Gastroesophageal sphincter (tissue), 4 donors: ENCODE measurements around the gene SMG6. TPM values are rescaled to one million over a fixed set of nuclear protein-coding genes. Genes with fewer than 3 reads are reported as not detected.
A peak's percentile ranks its signal among the peaks of the same experiment; 100 is the strongest.

Experiments
- ATAC-seq: fragments of 150-250 bp; one replicate; pipeline ENCODE4 v1.9.1; 2016; ENCODE audit warnings: mild to moderate bottlenecking, moderate library complexity
- H3K27ac ChIP-seq, 4 donors: fragments of 200-600 bp; sonication (generic) in 3 of 4; 1 replicate in 3 of 4; 2 replicates in 1 of 4; pipeline ENCODE4 v1.5.1; 2016 to 2019
- H3K27me3 ChIP-seq: fragments of 200-600 bp; sonication (generic); one replicate; pipeline ENCODE4 v1.5.1; 2019
- H3K36me3 ChIP-seq, 2 donors: fragments of 200-600 bp; sonication (generic); one replicate each; pipeline ENCODE4 v1.5.1; 2019; ENCODE audit warnings: control low read depth in 1 of 2
- H3K4me1 ChIP-seq, 3 donors: fragments of 200-600 bp; sonication (generic); 1 replicate in 2 of 3; 2 replicates in 1 of 3; pipeline ENCODE4 v1.5.1; 2016 to 2019; ENCODE audit warnings: control low read depth in 2 of 3
- H3K4me3 ChIP-seq, 2 donors: fragments of 200-600 bp; sonication (generic); one replicate each; pipeline ENCODE4 v1.5.1; 2019; ENCODE audit warnings: mild to moderate bottlenecking in 1 of 2, moderate library complexity in 1 of 2
- H3K9me3 ChIP-seq, 3 donors: fragments of 200-600 bp; sonication (generic); one replicate each; pipeline ENCODE4 v1.5.1; 2017 to 2019; ENCODE audit warnings: control low read depth in 2 of 3
- CTCF ChIP-seq, 4 experiments: fragments of 200-600 bp in 2 of 4; fragments of 450-650 bp in 2 of 4; sonication (generic) in 1 of 4; IDR thresholded peaks; one replicate each; pipeline ENCODE4 v1.5.1; 2017 to 2019; ENCODE audit warnings: antibody characterized with exemption in 4 of 4, mild to moderate bottlenecking in 2 of 4, moderate library complexity in 2 of 4
- EP300 ChIP-seq: sonication (generic); formaldehyde crosslinking; IDR thresholded peaks from one replicate; pipeline ENCODE4 v1.6.1; 2017; ENCODE audit warnings: antibody characterized with exemption, mild to moderate bottlenecking
- POLR2A ChIP-seq, 2 donors: fragments of 450-650 bp; IDR thresholded peaks; one replicate each; pipeline ENCODE4 v1.6.1; 2017; ENCODE audit warnings: antibody characterized with exemption in 2 of 2, mild to moderate bottlenecking in 2 of 2, moderate library complexity in 1 of 2
- POLR2AphosphoS5 ChIP-seq: sonication (generic); formaldehyde crosslinking; IDR thresholded peaks from one replicate; pipeline ENCODE4 v1.6.1; 2017; ENCODE audit warnings: antibody characterized with exemption
- WGBS, 2 donors: methylation state at CpG; one replicate each; pipeline ENCODE4 v1.1.5; 2018; ENCODE audit warnings: low coverage in 1 of 2; 5-methylcytosine and 5-hydroxymethylcytosine counted together
- total RNA-seq, 4 donors: library from RNA; depleted of rRNA; stranded (reverse); fragments of >200 nt; gene quantifications; one replicate each; pipeline ENCODE4 v1.1.0, GENCODE V29; 2016

SMG6 gene
- total RNA-seq, 4 donors from 2014 or later = 27.2 to 75.5 (median 43.9) TPM

DNA sequence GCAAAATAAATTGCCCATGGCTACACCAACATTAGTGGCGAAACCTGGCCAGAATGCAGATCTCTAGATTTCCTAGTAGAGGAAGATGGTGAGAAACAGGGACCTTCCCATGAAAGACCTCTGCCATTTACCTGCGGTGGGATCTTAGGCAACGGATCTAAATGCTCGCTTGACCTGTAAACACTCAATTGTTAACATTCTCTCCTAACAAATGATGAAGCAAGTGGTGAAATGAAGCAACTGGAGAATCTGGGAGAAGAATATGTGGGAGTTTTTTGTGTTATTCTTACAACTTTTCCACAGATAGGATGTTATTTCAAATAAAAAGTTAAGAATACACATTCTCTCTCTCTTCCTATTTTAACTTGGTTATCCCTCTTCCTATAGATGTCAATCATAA, 56.6 kb downstream of the SMG6 start:
- H3K27ac ChIP-seq = peak overlapping the region in 1 of 4 donors; percentile 70
- WGBS, 2 donors = 69 to 80% methylated on average over 4 of the region's 4 CpGs
- no peaks in the 10 kb centered on the region for H3K27me3 ChIP-seq
- no peaks in the 10 kb centered on the region for H3K9me3 ChIP-seq
- no peak for TF ChIP-seq EP300
- TF ChIP-seq CTCF (IDR thresholded peaks at IDR 0.05) = no peak
- TF ChIP-seq POLR2A (IDR thresholded peaks at IDR 0.05) = no peak
- no peak for TF ChIP-seq POLR2AphosphoS5
- peaks cover 5 to 24% (median 9%) of the 10 kb centered on the region in 3 donors for H3K4me1 ChIP-seq
- no peak overlapping the region for H3K4me3 ChIP-seq
- ATAC-seq = no peak
- peaks cover 0 to 48% of the 10 kb centered on the region in 2 donors for H3K36me3 ChIP-seq

DNA sequence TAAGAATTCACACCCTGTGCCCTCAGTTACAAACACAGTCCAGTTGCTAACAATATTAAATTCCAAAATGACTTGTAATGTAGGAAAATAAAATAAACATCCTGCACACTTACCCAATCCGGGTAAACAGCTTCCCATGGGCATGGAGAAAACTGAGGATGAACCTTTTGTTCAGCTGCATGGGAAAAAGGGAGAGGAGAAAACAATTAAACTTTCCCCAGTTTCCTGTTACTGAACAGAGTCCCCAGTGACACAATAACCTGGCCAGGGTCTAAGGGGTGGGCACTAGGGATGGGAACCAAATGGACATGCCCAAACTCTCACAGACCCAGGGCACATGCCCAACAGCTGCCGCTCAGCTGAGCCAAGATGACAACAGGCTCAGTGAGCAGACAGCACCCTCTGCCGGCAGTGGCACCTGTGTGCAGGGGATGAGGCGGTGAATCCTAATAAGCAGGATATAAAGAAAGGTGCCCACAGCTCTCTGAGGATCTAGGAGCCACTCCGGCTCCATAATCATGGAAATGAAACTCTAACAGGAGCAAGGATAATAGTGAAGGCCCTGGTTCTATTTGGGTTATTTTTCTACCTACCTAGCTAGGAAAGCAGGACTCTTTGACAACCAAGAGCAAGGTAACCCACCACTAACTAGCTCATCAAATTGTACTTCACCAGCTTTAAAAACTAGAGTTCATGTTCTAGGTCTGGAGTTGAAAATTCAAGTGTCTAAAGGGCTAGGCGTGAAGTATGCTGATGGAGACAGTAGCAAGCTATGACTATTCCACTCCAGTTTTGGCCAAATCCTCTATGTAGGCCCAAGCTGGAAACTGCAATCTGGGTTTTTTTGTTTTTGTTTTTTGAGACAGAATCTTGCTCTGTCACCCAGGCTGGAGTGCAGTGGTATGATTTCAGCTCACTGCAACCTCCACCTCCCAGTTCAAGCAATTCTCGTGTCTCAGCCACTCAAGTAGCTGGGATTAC, 58.8 kb downstream of the SMG6 start:
- TF ChIP-seq EP300 = no peak
- TF ChIP-seq POLR2AphosphoS5 = peak; percentile 76
- TF ChIP-seq CTCF (IDR thresholded peaks at IDR 0.05) = peak; percentile 97 to 99 (median 98)
- TF ChIP-seq POLR2A (IDR thresholded peaks at IDR 0.05) = no peak
- Histone ChIP-seq H3K27me3 (no peaks in the 10 kb centered on the region), H3K27ac (peak overlapping the region; percentile 53 to 76 (median 67)), H3K9me3 (no peaks in the 10 kb centered on the region), H3K4me3 (no peak overlapping the region), H3K4me1 (peaks cover 11 to 36% (median 13%) of the 10 kb centered on the region in 3 donors), H3K36me3 (peaks cover 0 to 31% of the 10 kb centered on the region in 2 donors)
- peak; percentile 84 for ATAC-seq
- WGBS, 2 donors = 17 to 41% methylated on average over 3 to 7 of the region's 7 CpGs

- no peaks in the 10 kb centered on the region for H3K27me3 ChIP-seq
- TF ChIP-seq CTCF (IDR thresholded peaks at IDR 0.05) (no peak), POLR2A (IDR thresholded peaks at IDR 0.05) (no peak), POLR2AphosphoS5 (no peak), EP300 (no peak)
- H3K4me3 ChIP-seq = no peak overlapping the region
- peaks cover 0 to 22% of the 10 kb centered on the region in 2 donors for H3K36me3 ChIP-seq
- no peak for ATAC-seq
- H3K9me3 ChIP-seq = no peaks in the 10 kb centered on the region
- peaks cover 14 to 45% (median 15%) of the 10 kb centered on the region in 3 donors for H3K4me1 ChIP-seq
- peak overlapping the region; percentile 53 to 76 (median 67) for H3K27ac ChIP-seq
- 75 to 86% methylated on average over 5 of the region's 5 CpGs for WGBS, 2 donors
Observed at GRCh38 chr17:2243953-2244352, 59.6 kb downstream of the SMG6 start.

DNA sequence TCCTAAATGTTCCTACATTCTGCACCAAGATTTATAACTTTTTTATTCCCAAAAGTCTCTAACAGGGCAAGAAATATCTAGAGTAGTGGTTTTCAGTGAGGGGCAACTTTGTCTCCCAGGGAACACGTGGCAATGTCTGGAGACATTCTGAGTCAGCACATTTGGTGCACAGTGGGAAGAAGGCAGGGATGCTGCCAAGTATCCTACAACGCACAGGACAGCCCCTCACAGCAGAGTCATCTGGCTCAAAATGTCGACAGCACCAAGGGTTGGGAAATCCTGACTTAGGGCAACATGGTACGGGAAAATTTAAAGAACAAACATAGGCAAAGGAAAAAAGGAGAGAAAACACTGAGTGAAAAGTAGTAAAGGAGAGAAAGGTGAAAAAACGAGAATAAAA, 61.8 kb downstream of the SMG6 start:
- peaks cover 21 to 67% (median 28%) of the 10 kb centered on the region in 3 donors for H3K4me1 ChIP-seq
- no peak overlapping the region for H3K4me3 ChIP-seq
- no peak for ATAC-seq
- WGBS, 2 donors = 58 to 75% methylated on average over 5 of the region's 5 CpGs
- no peak for TF ChIP-seq CTCF (IDR thresholded peaks at IDR 0.05)
- TF ChIP-seq POLR2A (IDR thresholded peaks at IDR 0.05) = no peak
- TF ChIP-seq EP300 = no peak
- no peak for TF ChIP-seq POLR2AphosphoS5
- no peaks in the 10 kb centered on the region for H3K27me3 ChIP-seq
- peak overlapping the region in 3 of 4 donors; percentile 4 to 79 (median 31) for H3K27ac ChIP-seq
- peaks cover 0 to 18% of the 10 kb centered on the region in 2 donors for H3K36me3 ChIP-seq
- no peaks in the 10 kb centered on the region for H3K9me3 ChIP-seq
